CD14-positive monocyte (primary cell): ENCODE measurements around the gene DDX5. TPM values are rescaled to one million over a fixed set of nuclear protein-coding genes. Genes with fewer than 3 reads are reported as not detected.

Experiments
- DNase-seq, 3 donors: peaks; one replicate each; pipeline ENCODE4 v3.0.0-alpha.2; 2011 to 2022
- H2AFZ ChIP-seq: 2 replicates; pipeline ENCODE4 v1.6.0; 2012; ENCODE audit warnings: mild to moderate bottlenecking, low read depth, low read length, inconsistent platforms; ENCODE audit not compliant: insufficient read depth, poor library complexity, severe bottlenecking
- H3K27ac ChIP-seq, 2 donors: 1 replicate in 1 of 2; 2 replicates in 1 of 2; pipeline ENCODE4 v1.5.1; 2012 to 2013; ENCODE audit warnings: low read length in 2 of 2, control low read depth in 1 of 2, inconsistent platforms in 1 of 2, low read depth in 1 of 2, mild to moderate bottlenecking in 1 of 2
- H3K27me3 ChIP-seq, 2 donors: one replicate each; pipeline versions ENCODE4 v1.6.0 to v1.6.1; 2011 to 2013; ENCODE audit warnings: low read length in 2 of 2; ENCODE audit not compliant: control insufficient read depth in 2 of 2, insufficient read depth in 2 of 2
- H3K36me3 ChIP-seq, 2 donors: replicated peaks in 1 of 2; 1 replicate in 1 of 2; 2 replicates in 1 of 2; pipeline versions ENCODE4 v1.5.1 to v1.6.1; 2012 to 2013; ENCODE audit warnings: low read length in 2 of 2, control low read depth in 1 of 2, inconsistent platforms in 1 of 2, mild to moderate bottlenecking in 1 of 2; ENCODE audit not compliant: insufficient read depth in 2 of 2, control insufficient read depth in 1 of 2
- H3K4me1 ChIP-seq, 2 donors: 1 replicate in 1 of 2; 2 replicates in 1 of 2; pipeline versions ENCODE4 v1.5.1 to v1.6.1; 2012 to 2013; ENCODE audit warnings: low read length in 2 of 2, control low read depth in 1 of 2, inconsistent platforms in 1 of 2, mild to moderate bottlenecking in 1 of 2, moderate library complexity in 1 of 2; ENCODE audit not compliant: insufficient read depth in 2 of 2, control insufficient read depth in 1 of 2
- H3K4me2 ChIP-seq: replicated peaks from 2 replicates; pipeline ENCODE3; 2012; ENCODE audit warnings: low read length, moderate library complexity, mild to moderate bottlenecking; ENCODE audit not compliant: poor library complexity, severe bottlenecking; ENCODE audit errors: extremely low read depth
- H3K4me3 ChIP-seq, 3 experiments: fragments of 200-600 bp in 1 of 3; sonication (generic) in 1 of 3; replicated peaks in 1 of 3; 1 replicate in 2 of 3; 2 replicates in 1 of 3; pipeline ENCODE4 v1.5.1; 2011 to 2013; ENCODE audit warnings: low read length in 3 of 3, mild to moderate bottlenecking in 3 of 3, control low read depth in 2 of 3, low read depth in 2 of 3, inconsistent platforms in 1 of 3, moderate library complexity in 1 of 3
- H3K79me2 ChIP-seq: 2 replicates; pipeline ENCODE4 v1.6.0; 2012; ENCODE audit warnings: mild to moderate bottlenecking, control low read depth, inconsistent platforms, low read length, moderate library complexity; ENCODE audit not compliant: insufficient read depth
- H3K9ac ChIP-seq: 2 replicates; pipeline ENCODE4 v1.6.0; 2017; ENCODE audit warnings: low read length, mild to moderate bottlenecking; ENCODE audit not compliant: insufficient read depth, poor library complexity, severe bottlenecking
- H3K9me3 ChIP-seq, 2 donors: replicated peaks in 1 of 2; 1 replicate in 1 of 2; 2 replicates in 1 of 2; pipeline versions ENCODE4 v1.5.1 to v1.6.1; 2012 to 2013; ENCODE audit warnings: low read length in 2 of 2, control low read depth in 1 of 2; ENCODE audit not compliant: control insufficient read depth in 1 of 2, insufficient read depth in 1 of 2
- H4K20me1 ChIP-seq: 2 replicates; pipeline ENCODE4 v1.6.0; 2012; ENCODE audit warnings: mild to moderate bottlenecking, low read length, control low read depth, moderate library complexity; ENCODE audit not compliant: insufficient read depth
- H3K27ac Mint-ChIP-seq, 7 donors: one replicate each; pipeline ENCODE4 v1.8.0; 2020; ENCODE audit warnings: mild to moderate bottlenecking in 7 of 7, mixed read lengths in 7 of 7, moderate library complexity in 6 of 7, inconsistent platforms in 2 of 7
- H3K27me3 Mint-ChIP-seq, 3 donors: one replicate each; pipeline ENCODE4 v1.8.0; 2021 to 2022; ENCODE audit warnings: low read depth in 3 of 3, mild to moderate bottlenecking in 3 of 3, mixed read lengths in 3 of 3, moderate library complexity in 3 of 3, inconsistent platforms in 1 of 3
- H3K36me3 Mint-ChIP-seq, 2 donors: one replicate each; pipeline ENCODE4 v1.8.0; 2020; ENCODE audit warnings: mixed read lengths in 2 of 2, inconsistent platforms in 1 of 2, mild to moderate bottlenecking in 1 of 2
- H3K4me1 Mint-ChIP-seq: one replicate; pipeline ENCODE4 v1.8.0; 2020; ENCODE audit warnings: mild to moderate bottlenecking, mixed read lengths
- H3K4me3 Mint-ChIP-seq, 2 donors: one replicate each; pipeline ENCODE4 v1.8.0; 2020; ENCODE audit warnings: mild to moderate bottlenecking in 2 of 2, mixed read lengths in 2 of 2, moderate library complexity in 1 of 2
- H3K9me3 Mint-ChIP-seq, 7 donors: one replicate each; pipeline ENCODE4 v1.8.0; 2020 to 2022; ENCODE audit warnings: mixed read lengths in 7 of 7, mild to moderate bottlenecking in 6 of 7, moderate library complexity in 6 of 7, inconsistent platforms in 2 of 7
- CTCF ChIP-seq: fragments of 200-600 bp; IDR thresholded peaks from one replicate; pipeline ENCODE4 v1.8.0; 2022; ENCODE audit warnings: antibody characterized with exemption, mild to moderate bottlenecking
- WGBS: methylation state at CpG from one replicate; pipeline ENCODE4 v1.1.5; 2013; ENCODE audit warnings: missing lambda C conversion rate; ENCODE audit not compliant: insufficient coverage; 5-methylcytosine and 5-hydroxymethylcytosine counted together
- intact Hi-C, 2 donors: fragments of 100-400 bp; cut with micrococcal nuclease; formaldehyde crosslinking; loops; one replicate each; pipeline versions ENCODE4 v1.15.0 to v1.15.1; 2023
- polyA plus RNA-seq, 3 donors: library from polyadenylated mRNA; depleted of rRNA in 1 of 3; unstranded in 2 of 3; stranded (reverse) in 1 of 3; fragments of 300-500 nt in 2 of 3; fragments of >200 nt in 1 of 3; fragmentation: Illumina TruSeq in 2 of 3; gene quantifications; 1 replicate in 2 of 3; 2 replicates in 1 of 3; pipeline ENCODE4 v1.2.3, GENCODE V29; 2012 to 2021

The DDX5 gene
- polyA plus RNA-seq, 3 donors: 642 to 2,061 (median 777) TPM

GRCh38 chr17:64500862-64501765, 5.0 kb downstream of the DDX5 start:
- Mint-ChIP-seq H3K27ac (peak overlapping the region in 6 of 7 donors; percentile 3 to 68 (median 38)), H3K4me1 (peaks cover 52% of the 10 kb centered on the region), H3K27me3 (peaks cover 0 to 2% (median 0%) of the 10 kb centered on the region in 3 donors), H3K4me3 (no peak overlapping the region), H3K9me3 (peaks cover 0 to 5% (median 2%) of the 10 kb centered on the region in 7 donors), H3K36me3 (peaks cover 70 to 71% of the 10 kb centered on the region in 2 donors)
- TF ChIP-seq CTCF: no peak
- Histone ChIP-seq H3K36me3 (peaks cover 66 to 69% of the 10 kb centered on the region in 2 donors), H3K4me2 (no peak overlapping the region), H2AFZ (no peak overlapping the region), H4K20me1 (peaks cover 86% of the 10 kb centered on the region), H3K9me3 (no peaks in the 10 kb centered on the region), H3K9ac (no peak overlapping the region), H3K79me2 (peaks cover 82% of the 10 kb centered on the region), H3K4me3 (no peak overlapping the region), H3K4me1 (peaks cover 23 to 42% of the 10 kb centered on the region in 2 donors), H3K27me3 (no peaks in the 10 kb centered on the region), H3K27ac (no peak overlapping the region)
- WGBS: 100% methylated on average over 2 of the region's 11 CpGs
- intact Hi-C loops: no loop called here
- DNase-seq: no peak

- no peak for TF ChIP-seq CTCF
- peaks cover 30 to 48% of the 10 kb centered on the region in 2 donors for H3K4me1 ChIP-seq
- intact Hi-C loops: no loop called here
- Mint-ChIP-seq H3K4me3 (no peak overlapping the region), H3K27ac (peak overlapping the region in 4 of 7 donors; percentile 37 to 60 (median 52)), H3K27me3 (peaks cover 0 to 2% (median 0%) of the 10 kb centered on the region in 3 donors), H3K4me1 (peaks cover 58% of the 10 kb centered on the region), H3K36me3 (peaks cover 70 to 71% of the 10 kb centered on the region in 2 donors), H3K9me3 (peaks cover 0 to 2% (median 0%) of the 10 kb centered on the region in 7 donors)
- no peak for DNase-seq
- no peaks in the 10 kb centered on the region for H3K9me3 ChIP-seq
- peaks cover 83% of the 10 kb centered on the region for H4K20me1 ChIP-seq
- no peak overlapping the region for H3K4me3 ChIP-seq
- no peak overlapping the region for H3K4me2 ChIP-seq
- H3K79me2 ChIP-seq: peaks cover 83% of the 10 kb centered on the region
- no peak overlapping the region for H2AFZ ChIP-seq
- no peak overlapping the region for H3K9ac ChIP-seq
- peaks cover 66 to 69% of the 10 kb centered on the region in 2 donors for H3K36me3 ChIP-seq
- H3K27me3 ChIP-seq: no peaks in the 10 kb centered on the region
- WGBS: no CpG with 5 or more reads among the region's 8 CpGs
- H3K27ac ChIP-seq: no peak overlapping the region
Observed at GRCh38 chr17:64500487-64500859, 5.6 kb downstream of the DDX5 start.
